SJCRH30 (cell line): ENCODE measurements around the gene GABRG3. TPM values are rescaled to one million over a fixed set of nuclear protein-coding genes. Genes with fewer than 3 reads are reported as not detected.

Source experiments
- DNase-seq, 2 experiments: peaks; one replicate each; pipeline ENCODE4 v3.0.0-alpha.2; 2015 to 2020
- H3K27ac ChIP-seq: fragments of 250-450 bp; sonication (Bioruptor Pico); 2 replicates; pipeline ENCODE4 v1.5.1; 2020; ENCODE audit warnings: mild to moderate bottlenecking, moderate library complexity
- H3K27me3 ChIP-seq: fragments of 250-450 bp; sonication (Bioruptor Pico); 2 replicates; pipeline ENCODE4 v1.5.1; 2020; ENCODE audit warnings: mild to moderate bottlenecking, moderate library complexity
- H3K36me3 ChIP-seq: fragments of 250-450 bp; sonication (Bioruptor Pico); 2 replicates; pipeline ENCODE4 v1.5.1; 2020; ENCODE audit warnings: mild to moderate bottlenecking, moderate library complexity
- H3K4me1 ChIP-seq: fragments of 250-450 bp; sonication (Bioruptor Pico); 2 replicates; pipeline ENCODE4 v1.5.1; 2020; ENCODE audit warnings: mild to moderate bottlenecking, moderate library complexity
- H3K4me3 ChIP-seq: fragments of 250-450 bp; sonication (Bioruptor Pico); 2 replicates; pipeline ENCODE4 v1.5.1; 2020; ENCODE audit warnings: mild to moderate bottlenecking, moderate library complexity
- H3K9me3 ChIP-seq: fragments of 250-450 bp; sonication (Bioruptor Pico); replicated peaks from 2 replicates; pipeline ENCODE4 v1.5.1; 2020; ENCODE audit warnings: mild to moderate bottlenecking, moderate library complexity
- total RNA-seq: library from RNA; depleted of rRNA; stranded (reverse); fragments of >200 nt; shearing (Covaris generic); gene quantifications from 2 replicates; pipeline ENCODE4 v1.2.3, GENCODE V29; 2014

The GABRG3 gene
- total RNA-seq, 1 experiment from 2014 or later, result 4.5 TPM

DNA sequence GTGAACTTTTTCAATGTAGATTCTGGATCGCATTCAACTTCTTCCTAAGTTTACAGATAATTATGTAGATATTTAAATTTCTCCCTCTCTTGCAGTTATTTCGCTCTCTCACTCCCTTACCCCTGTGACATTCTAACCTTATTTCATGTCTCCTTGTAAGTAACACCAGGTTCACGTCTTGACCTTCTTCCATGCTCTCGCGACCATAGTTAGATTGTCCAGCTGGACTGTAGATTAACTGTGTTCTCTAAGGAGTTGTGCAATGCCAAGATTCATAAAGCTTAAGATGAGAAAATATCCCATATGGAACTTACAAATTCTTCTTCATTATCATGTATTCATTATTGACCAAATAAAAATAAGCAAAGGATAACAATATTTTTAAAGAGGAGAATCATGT, 430.5 kb downstream of the GABRG3 start:
- Histone ChIP-seq H3K4me1 (no peaks in the 10 kb centered on the region), H3K9me3 (no peaks in the 10 kb centered on the region), H3K36me3 (no peaks in the 10 kb centered on the region), H3K4me3 (no peak overlapping the region), H3K27ac (no peak overlapping the region), H3K27me3 (no peaks in the 10 kb centered on the region)
- DNase-seq, result no peak

- no peak for DNase-seq
- no peaks in the 10 kb centered on the region for H3K4me1 ChIP-seq
- no peaks in the 10 kb centered on the region for H3K36me3 ChIP-seq
- no peak overlapping the region for H3K4me3 ChIP-seq
- H3K27ac ChIP-seq, result no peak overlapping the region
- H3K27me3 ChIP-seq, result no peaks in the 10 kb centered on the region
- no peaks in the 10 kb centered on the region for H3K9me3 ChIP-seq
These were observed 437.4 kb downstream of the GABRG3 start for GRCh38 chr15:27408428-27408827.

DNA sequence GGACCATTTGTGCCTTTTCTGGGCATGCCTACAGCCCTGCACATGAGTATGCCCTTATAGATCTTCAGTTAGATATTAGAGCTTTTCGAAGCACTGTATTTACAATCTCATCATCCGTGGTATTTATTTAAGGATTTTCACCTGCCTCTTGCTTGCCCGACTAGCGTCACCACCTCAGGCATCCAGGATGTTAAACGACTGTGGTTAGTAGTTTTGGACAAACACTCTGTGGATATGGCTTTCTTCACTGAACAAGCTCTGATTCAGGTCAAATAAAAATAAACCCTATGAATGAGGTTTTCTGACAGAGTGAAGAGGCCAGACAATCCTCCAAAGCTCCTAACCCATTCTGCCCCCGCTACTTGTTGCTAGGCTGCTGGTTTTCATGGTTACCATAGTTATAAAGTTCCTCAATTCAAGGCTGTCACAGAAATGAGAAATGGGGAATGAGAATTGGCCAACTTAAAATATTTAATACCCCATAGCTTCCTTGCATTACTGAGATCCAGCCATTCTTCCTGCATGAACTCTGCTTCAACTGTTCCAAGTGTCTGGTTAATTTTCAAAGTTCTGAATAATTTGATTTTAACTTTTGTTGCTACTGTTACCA, 440.1 kb downstream of the GABRG3 start:
- no peaks in the 10 kb centered on the region for H3K4me1 ChIP-seq
- no peaks in the 10 kb centered on the region for H3K36me3 ChIP-seq
- DNase-seq, result peak; percentile 12 to 42
- H3K27ac ChIP-seq, result no peak overlapping the region
- no peak overlapping the region for H3K4me3 ChIP-seq
- H3K27me3 ChIP-seq, result no peaks in the 10 kb centered on the region
- H3K9me3 ChIP-seq, result no peaks in the 10 kb centered on the region

GRCh38 chr15:27412415-27412814, 441.4 kb downstream of the GABRG3 start:
- H3K4me3 ChIP-seq, result no peak overlapping the region

GRCh38 chr15:27414168-27414870, 443.3 kb downstream of the GABRG3 start:
- Histone ChIP-seq H3K4me3 (no peak overlapping the region), H3K4me1 (no peaks in the 10 kb centered on the region), H3K27ac (no peak overlapping the region), H3K36me3 (no peaks in the 10 kb centered on the region), H3K9me3 (no peaks in the 10 kb centered on the region), H3K27me3 (no peaks in the 10 kb centered on the region)
- DNase-seq, result no peak

More at GRCh38 chr15:27412415-27412814, 441.4 kb downstream of the GABRG3 start:
- no peaks in the 10 kb centered on the region for H3K4me1 ChIP-seq
- no peaks in the 10 kb centered on the region for H3K36me3 ChIP-seq
- no peaks in the 10 kb centered on the region for H3K27me3 ChIP-seq
- H3K9me3 ChIP-seq, result no peaks in the 10 kb centered on the region
- no peak overlapping the region for H3K27ac ChIP-seq
- DNase-seq, result no peak

- Histone ChIP-seq H3K9me3 (no peaks in the 10 kb centered on the region), H3K27ac (no peak overlapping the region), H3K36me3 (no peaks in the 10 kb centered on the region), H3K4me3 (no peak overlapping the region), H3K4me1 (no peaks in the 10 kb centered on the region), H3K27me3 (no peaks in the 10 kb centered on the region)
- DNase-seq, result peak; percentile 8 to 16
These were observed 447.7 kb downstream of the GABRG3 start for GRCh38 chr15:27418726-27419125.

DNA sequence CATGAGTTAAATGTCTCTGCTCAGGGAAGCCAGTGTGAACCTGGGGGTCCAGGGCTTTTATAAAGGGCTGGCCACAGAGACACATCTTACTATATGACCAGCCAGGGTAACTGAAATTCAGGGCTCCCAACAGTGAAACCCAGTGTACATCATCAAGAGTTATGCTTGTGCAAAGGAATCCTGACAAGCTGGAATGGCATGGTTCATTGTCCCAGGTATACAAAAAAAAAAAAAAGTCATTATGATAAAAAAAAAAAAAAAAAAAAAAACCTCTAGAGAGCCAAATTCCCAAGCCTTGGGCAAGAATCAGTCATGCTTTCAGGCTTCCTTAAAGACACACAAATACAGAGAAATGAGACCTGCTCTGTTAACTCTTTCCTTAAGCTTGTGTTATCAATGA, 452.0 kb downstream of the GABRG3 start:
- H3K9me3 ChIP-seq, result no peaks in the 10 kb centered on the region
- no peaks in the 10 kb centered on the region for H3K27me3 ChIP-seq
- H3K27ac ChIP-seq, result no peak overlapping the region
- no peak for DNase-seq
- no peaks in the 10 kb centered on the region for H3K4me1 ChIP-seq
- H3K36me3 ChIP-seq, result no peaks in the 10 kb centered on the region
- H3K4me3 ChIP-seq, result no peak overlapping the region

GRCh38 chr15:27426805-27427204, 455.8 kb downstream of the GABRG3 start:
- Histone ChIP-seq H3K4me3 (no peak overlapping the region), H3K36me3 (no peaks in the 10 kb centered on the region), H3K4me1 (no peaks in the 10 kb centered on the region), H3K27me3 (no peaks in the 10 kb centered on the region), H3K27ac (no peak overlapping the region), H3K9me3 (no peaks in the 10 kb centered on the region)
- no peak for DNase-seq

DNA sequence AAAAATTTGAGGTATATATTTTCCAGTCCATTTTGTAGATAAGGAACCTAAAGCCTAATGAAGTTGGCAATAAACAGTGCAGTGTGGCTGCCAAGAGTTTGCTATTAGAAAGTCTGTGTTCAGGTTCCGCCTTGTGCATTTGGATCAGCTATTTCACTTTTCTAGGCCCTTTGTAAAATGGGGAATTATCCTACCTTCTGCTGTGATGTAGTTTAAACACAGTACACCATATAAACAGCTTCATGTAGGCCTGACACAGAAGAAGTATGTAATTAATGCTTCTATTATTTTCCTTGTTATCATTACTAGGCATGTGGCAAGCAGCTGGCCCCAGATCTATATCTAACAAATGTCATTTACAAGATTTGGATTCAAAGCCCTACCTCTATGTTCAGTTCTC, 456.3 kb downstream of the GABRG3 start:
- Histone ChIP-seq H3K36me3 (no peaks in the 10 kb centered on the region), H3K27ac (no peak overlapping the region), H3K27me3 (no peaks in the 10 kb centered on the region), H3K9me3 (no peaks in the 10 kb centered on the region), H3K4me3 (no peak overlapping the region), H3K4me1 (no peaks in the 10 kb centered on the region)
- no peak for DNase-seq

DNA sequence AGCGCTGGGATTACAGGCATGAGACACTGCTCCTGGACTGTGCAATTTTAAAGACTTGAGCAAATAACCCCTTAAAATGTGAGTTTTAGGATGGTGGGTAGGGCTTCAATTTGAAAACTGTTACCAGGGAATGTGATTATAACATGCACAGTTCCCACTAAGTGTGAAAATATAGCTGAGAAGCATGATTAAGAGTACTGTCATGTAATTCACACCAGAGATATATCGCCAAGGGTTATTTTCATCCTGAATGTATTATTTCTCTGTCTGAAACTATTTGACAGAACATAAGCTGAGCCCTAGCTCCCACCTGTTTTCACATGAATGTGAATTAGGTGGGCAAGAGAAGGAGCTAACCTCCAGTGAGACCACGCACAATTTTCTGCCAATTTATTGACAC, 457.2 kb downstream of the GABRG3 start:
- DNase-seq, result no peak
- Histone ChIP-seq H3K36me3 (no peaks in the 10 kb centered on the region), H3K4me1 (no peaks in the 10 kb centered on the region), H3K27me3 (no peaks in the 10 kb centered on the region), H3K27ac (no peak overlapping the region), H3K4me3 (no peak overlapping the region), H3K9me3 (no peaks in the 10 kb centered on the region)

GRCh38 chr15:27429577-27429976, 458.6 kb downstream of the GABRG3 start:
- Histone ChIP-seq H3K27me3 (no peaks in the 10 kb centered on the region), H3K4me1 (no peaks in the 10 kb centered on the region), H3K4me3 (no peak overlapping the region), H3K27ac (no peak overlapping the region), H3K9me3 (no peaks in the 10 kb centered on the region), H3K36me3 (no peaks in the 10 kb centered on the region)
- no peak for DNase-seq

DNA sequence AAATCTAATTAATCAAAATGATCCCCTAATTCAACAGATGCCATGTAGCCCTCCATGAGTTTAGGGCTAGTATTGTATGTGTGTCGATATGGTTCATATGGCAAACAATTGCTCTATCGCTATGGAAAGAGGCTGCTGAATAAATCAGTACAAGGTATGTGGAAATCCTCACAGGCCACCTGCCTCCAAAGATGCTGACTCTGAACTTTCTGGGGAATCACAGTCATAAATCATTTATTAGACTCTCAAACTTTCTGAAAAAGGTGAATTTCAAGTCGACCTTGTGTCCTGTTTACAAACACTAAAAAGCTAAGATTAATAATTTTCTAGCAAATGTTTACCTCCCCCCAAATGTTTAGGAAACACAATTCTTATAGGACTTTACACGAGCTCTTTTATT, 462.6 kb downstream of the GABRG3 start:
- Histone ChIP-seq H3K27me3 (no peaks in the 10 kb centered on the region), H3K9me3 (no peaks in the 10 kb centered on the region), H3K27ac (no peak overlapping the region), H3K4me3 (no peak overlapping the region), H3K4me1 (no peaks in the 10 kb centered on the region), H3K36me3 (no peaks in the 10 kb centered on the region)
- no peak for DNase-seq

DNA sequence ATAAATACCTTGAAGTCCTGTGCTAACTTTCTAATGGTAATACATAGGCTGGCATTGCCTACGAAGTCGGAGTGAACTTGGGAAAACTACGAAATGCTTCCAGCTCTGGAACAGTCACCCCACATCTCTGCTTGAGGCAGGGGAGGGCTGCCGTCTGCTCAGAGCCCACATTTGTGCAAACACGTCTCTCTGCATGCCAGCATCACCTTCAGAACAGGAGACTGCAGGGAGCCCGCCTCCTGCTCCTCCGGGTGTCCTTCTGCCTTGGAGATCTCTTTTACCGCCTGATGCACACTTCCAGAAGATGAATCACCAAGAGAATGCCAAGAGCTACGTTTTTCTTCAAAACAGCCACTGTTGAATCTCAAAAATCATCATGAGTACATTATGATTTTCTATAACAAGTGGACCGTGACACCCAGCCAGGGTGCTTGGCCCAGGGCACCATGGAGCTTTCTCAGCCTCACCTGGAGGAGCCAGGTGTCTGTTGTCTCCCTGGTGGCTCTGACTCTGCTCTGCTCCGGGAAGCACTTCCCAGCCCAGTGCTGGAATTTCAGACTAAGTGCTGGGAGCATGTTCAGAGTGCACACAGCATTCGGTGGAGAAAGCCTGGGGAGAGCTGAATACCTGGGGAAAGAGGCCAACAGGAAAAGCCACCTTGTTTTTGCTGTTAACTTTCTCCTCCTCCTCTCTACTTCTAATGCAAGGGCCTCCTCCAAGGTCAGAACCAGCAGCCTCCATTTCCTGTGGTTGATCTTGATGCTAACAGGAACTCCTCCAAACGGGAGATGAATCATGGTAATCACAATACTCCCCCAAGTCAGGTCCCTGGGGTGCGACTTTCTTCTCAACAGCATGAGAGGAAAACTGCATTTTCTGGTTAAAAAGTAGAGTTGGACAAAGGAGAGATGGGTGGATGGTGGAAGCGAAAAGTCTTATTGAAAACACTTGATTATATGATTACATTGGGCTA, 467.7 kb downstream of the GABRG3 start:
- no peaks in the 10 kb centered on the region for H3K9me3 ChIP-seq
- no peak for DNase-seq
- H3K36me3 ChIP-seq, result no peaks in the 10 kb centered on the region
- H3K27me3 ChIP-seq, result no peaks in the 10 kb centered on the region
- no peaks in the 10 kb centered on the region for H3K4me1 ChIP-seq
- H3K27ac ChIP-seq, result no peak overlapping the region
- H3K4me3 ChIP-seq, result no peak overlapping the region

DNA sequence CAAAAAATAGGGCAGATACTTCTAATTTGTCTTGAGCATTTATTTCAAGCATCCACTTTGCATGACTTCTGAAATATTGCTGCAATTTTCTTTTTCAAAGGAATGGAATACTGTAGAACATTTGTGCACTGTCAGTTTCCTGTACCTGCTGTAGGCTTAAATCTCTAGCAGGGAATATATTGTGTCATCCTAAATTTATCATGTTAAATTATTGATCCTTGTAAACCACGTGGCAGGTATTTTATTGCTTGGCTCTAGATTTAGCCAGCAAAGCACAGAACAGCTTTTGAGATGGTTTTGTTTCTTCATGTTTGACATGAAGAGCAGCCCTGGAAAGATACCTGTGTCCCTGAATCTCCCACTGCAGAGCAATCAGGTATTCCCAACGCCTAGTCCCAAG, 470.1 kb downstream of the GABRG3 start:
- DNase-seq, result no peak
- no peaks in the 10 kb centered on the region for H3K9me3 ChIP-seq
- H3K27ac ChIP-seq, result no peak overlapping the region
- no peaks in the 10 kb centered on the region for H3K27me3 ChIP-seq
- H3K4me1 ChIP-seq, result no peaks in the 10 kb centered on the region
- no peaks in the 10 kb centered on the region for H3K36me3 ChIP-seq
- no peak overlapping the region for H3K4me3 ChIP-seq

GRCh38 chr15:27448234-27448633, 477.3 kb downstream of the GABRG3 start:
- Histone ChIP-seq H3K27me3 (no peaks in the 10 kb centered on the region), H3K4me3 (no peak overlapping the region), H3K9me3 (no peaks in the 10 kb centered on the region), H3K36me3 (no peaks in the 10 kb centered on the region), H3K4me1 (no peaks in the 10 kb centered on the region), H3K27ac (no peak overlapping the region)
- DNase-seq, result no peak
